GM12874 (cell line): ENCODE measurements around the gene TMEM52.

Experiments
- TF ChIP-seq, protein P1 (sequence below): IDR thresholded peaks from 2 replicates; pipeline ENCODE4 v1.5.1; 2011; ENCODE audit warnings: low read depth, mild to moderate bottlenecking, control low read depth, low read length, moderate library complexity; ENCODE audit not compliant: insufficient read depth

The TMEM52 gene

DNA sequence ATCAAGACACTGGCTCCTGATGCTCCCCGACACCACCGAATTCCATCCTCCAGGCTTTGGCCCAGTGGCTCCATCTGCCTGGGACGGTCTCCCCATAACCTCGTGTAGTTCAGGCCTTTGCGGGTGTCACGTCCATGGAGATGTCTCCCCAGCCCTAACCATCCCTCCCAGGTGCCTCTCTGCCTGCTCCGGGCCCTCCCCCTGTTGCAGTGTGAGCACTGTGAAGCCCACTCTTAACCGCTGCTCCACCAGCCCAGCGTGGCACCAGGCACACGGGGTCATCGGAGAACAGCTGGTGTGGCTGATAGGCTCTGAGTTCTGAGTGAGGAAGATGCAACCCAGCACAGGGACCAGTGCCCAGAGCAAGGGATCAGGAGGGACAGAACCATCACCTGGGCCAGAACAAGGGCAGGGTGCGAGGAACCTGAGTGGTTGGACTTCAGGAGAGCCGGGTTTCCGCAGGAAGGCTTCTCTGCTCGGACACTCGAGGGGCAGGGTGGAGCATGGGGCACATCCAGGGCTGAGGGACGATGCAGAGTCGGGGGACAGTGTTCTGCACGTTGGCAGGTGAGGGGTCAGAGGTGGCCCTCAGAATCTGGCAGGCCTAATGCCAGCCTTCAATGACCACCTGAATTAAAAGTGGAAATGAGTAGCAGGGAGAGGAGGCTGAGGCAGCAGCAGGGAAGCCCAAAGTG is 25.6 kb downstream of the TMEM52 start:
- TF ChIP-seq, protein P1, sequence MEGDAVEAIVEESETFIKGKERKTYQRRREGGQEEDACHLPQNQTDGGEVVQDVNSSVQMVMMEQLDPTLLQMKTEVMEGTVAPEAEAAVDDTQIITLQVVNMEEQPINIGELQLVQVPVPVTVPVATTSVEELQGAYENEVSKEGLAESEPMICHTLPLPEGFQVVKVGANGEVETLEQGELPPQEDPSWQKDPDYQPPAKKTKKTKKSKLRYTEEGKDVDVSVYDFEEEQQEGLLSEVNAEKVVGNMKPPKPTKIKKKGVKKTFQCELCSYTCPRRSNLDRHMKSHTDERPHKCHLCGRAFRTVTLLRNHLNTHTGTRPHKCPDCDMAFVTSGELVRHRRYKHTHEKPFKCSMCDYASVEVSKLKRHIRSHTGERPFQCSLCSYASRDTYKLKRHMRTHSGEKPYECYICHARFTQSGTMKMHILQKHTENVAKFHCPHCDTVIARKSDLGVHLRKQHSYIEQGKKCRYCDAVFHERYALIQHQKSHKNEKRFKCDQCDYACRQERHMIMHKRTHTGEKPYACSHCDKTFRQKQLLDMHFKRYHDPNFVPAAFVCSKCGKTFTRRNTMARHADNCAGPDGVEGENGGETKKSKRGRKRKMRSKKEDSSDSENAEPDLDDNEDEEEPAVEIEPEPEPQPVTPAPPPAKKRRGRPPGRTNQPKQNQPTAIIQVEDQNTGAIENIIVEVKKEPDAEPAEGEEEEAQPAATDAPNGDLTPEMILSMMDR, result no peak

- TF ChIP-seq, protein P1, result no peak
Observed at GRCh38 chr1:1892763-1893120, 26.3 kb downstream of the TMEM52 start.

DNA sequence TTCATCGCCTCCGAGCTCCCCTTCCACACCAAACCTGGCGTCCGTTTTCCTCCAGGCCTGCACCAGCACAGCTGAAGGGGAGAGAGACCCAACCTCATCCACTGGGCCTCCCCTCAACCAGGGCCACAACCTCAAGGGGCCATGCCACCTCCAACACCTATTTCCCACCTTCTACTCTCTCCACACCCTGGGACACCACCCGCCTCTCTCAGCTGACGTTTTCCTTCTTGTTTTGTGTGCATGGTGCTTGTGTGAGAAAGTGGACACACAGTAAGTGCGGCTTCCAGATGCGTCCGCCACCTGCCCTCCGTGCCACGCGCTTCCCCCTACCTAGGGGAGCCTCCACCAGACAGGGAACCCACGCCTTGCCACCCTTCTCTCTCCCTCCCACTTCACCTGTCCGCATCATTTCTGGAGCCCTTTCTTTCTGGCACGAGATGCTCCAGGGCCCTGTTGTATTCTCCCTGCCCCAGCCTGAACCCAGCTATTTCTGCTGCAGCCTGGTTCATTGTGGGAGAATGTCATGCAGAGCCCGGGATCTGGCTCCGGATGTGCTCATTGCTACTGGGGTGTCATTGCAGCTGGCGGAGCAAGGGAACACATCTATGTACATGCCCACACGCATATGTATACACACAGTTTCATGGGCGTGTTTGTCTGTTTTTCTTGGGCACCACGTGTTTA is 26.9 kb downstream of the TMEM52 start:
- TF ChIP-seq, protein P1, result no peak

- TF ChIP-seq, protein P1, result no peak
Observed at GRCh38 chr1:1891349-1892078, 27.6 kb downstream of the TMEM52 start.

DNA sequence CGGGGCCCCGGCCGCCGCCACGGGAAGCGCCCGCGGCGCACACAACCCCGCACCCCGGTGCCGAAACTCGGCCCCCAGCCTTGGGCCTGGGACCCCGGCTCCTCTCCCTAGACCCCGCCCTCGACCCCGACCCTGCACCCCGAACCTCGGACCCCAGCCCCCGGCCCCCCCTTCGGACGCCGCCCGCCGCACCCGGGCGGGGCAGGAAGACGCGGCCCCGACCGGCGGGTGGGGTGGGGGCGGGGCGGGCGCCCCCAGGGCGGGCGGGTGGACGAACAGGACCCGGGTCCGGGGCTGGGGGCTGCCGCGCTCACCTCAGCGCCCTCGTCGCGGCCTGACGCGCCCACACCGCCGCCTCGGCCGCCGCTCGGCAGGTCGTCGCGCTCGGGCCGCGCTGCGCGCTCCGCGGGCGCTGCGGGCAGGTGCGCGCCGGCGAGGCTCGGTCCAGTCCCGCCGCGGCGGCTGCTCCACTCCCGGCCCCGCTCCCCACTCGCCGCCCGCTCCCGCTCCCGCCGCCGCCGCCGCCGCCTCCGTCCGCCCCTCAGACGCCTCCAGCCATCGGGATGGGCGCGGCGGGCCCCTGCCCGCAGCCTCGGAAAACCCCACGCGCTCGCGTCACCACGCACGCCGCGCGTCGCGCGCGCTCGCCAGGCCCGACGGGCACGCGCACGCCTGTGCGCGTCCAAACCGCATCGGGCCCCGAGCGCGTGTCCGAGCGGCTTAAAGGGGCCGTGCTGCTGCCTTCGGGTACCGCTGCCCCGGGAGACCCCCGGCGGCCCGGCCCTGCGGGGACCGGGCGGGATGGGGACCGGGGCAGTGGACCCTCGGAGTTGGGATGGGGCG is 28.4 kb downstream of the TMEM52 start, which contains the start of gene GNB1:
GNB1 (minus strand) TSS at position 582 of the 843 bp plus-strand sequence. CDS start 65,634 bp downstream, outside the sequence.
- TF ChIP-seq, protein P1, result no peak

DNA sequence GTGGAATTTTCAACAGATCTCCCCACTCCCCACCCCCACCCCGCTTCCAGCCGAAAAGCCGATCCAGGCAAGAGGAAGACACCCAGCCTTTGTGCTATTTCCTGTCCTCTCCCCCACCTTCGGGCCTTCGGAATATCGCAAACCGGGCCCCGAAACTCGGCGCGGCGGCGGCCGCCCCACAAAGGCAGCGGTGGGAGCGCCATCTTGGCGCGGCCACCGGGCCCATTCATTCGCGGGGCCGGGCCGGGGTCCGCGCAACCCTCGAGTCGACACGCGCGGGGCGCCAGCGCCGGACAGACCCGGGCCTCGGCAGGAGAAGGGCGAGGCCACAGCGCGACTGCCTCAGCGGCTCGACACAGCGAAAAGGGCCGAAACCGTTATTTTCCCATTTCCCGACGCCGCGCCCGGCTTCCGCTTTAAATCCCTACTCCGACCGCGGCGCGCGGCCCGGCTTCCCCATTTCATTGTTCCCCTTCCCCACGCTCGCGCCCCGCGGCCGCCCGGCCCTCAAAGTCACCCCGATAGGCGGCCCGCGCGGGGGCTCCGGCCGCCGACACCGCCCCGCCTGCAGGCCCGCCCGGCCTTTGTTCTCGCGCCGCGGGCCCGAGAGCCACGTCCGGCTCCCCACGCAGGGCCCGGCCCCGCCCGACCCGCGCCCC is 29.1 kb downstream of the TMEM52 start:
- TF ChIP-seq, protein P1, result no peak
